NT2/D1 (cell line): ENCODE data around the gene HNRNPUL1.

Experiments
- DNase-seq: peaks from one replicate; pipeline ENCODE4 v3.0.0-alpha.2; 2011; ENCODE audit warnings: low read depth, low spot score
- H3K27me3 ChIP-seq: 2 replicates; pipeline ENCODE4 v1.6.0; 2011; ENCODE audit warnings: mild to moderate bottlenecking; ENCODE audit not compliant: insufficient read length, insufficient read depth
- H3K36me3 ChIP-seq: 2 replicates; pipeline ENCODE4 v1.6.1; 2011; ENCODE audit warnings: mild to moderate bottlenecking, low read length, mixed read lengths; ENCODE audit not compliant: insufficient read depth, insufficient read length
- H3K4me1 ChIP-seq: 2 replicates; pipeline ENCODE4 v1.5.1; 2011; ENCODE audit not compliant: insufficient read depth, insufficient read length
- H3K4me3 ChIP-seq: 2 replicates; pipeline ENCODE4 v1.5.1; 2011; ENCODE audit warnings: low read depth; ENCODE audit not compliant: insufficient read length
- H3K9ac ChIP-seq: 2 replicates; pipeline ENCODE4 v1.6.0; 2011; ENCODE audit warnings: low read depth; ENCODE audit not compliant: insufficient read length
- H3K9me3 ChIP-seq: 2 replicates; pipeline ENCODE4 v1.5.1; 2011; ENCODE audit warnings: mild to moderate bottlenecking, low read length; ENCODE audit not compliant: insufficient read depth
- SUZ12 ChIP-seq: IDR thresholded peaks from 2 replicates; pipeline ENCODE4 v1.6.1; 2011; ENCODE audit not compliant: insufficient read length, insufficient read depth; ENCODE audit errors: extremely low read depth
- YY1 ChIP-seq: IDR thresholded peaks from 2 replicates; pipeline ENCODE4 v1.6.1; 2011; ENCODE audit not compliant: insufficient read length, insufficient read depth
- ZNF274 ChIP-seq: IDR thresholded peaks from 2 replicates; pipeline ENCODE4 v1.6.1; 2011; ENCODE audit warnings: mild to moderate bottlenecking, low read depth, low read length

Gene HNRNPUL1

DNA sequence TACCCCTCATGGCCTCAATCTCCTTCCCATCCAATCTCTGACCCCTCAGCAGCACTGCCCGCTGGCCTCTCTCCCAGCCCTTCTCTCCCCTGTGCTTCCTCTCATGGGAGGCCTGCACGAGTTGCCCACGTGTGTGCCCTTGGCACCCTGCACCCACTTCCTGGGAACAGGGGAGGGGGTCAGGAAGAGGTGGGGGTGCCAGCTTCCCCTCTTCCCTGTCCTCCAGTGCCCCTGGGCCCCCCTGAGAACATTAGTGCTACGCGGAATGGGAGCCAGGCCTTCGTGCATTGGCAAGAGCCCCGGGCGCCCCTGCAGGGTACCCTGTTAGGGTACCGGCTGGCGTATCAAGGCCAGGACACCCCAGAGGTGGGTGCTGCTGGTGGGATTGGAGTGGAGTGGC is 25.9 kb upstream of the HNRNPUL1 start:
- H3K4me1 ChIP-seq = no peaks in the 10 kb centered on the region
- H3K4me3 ChIP-seq = no peak overlapping the region
- TF ChIP-seq SUZ12 (no peak), YY1 (no peak), ZNF274 (no peak)
- peaks cover 84% of the 10 kb centered on the region for H3K36me3 ChIP-seq
- H3K9ac ChIP-seq = no peak overlapping the region
- DNase-seq = no peak
- no peaks in the 10 kb centered on the region for H3K9me3 ChIP-seq
- no peaks in the 10 kb centered on the region for H3K27me3 ChIP-seq

DNA sequence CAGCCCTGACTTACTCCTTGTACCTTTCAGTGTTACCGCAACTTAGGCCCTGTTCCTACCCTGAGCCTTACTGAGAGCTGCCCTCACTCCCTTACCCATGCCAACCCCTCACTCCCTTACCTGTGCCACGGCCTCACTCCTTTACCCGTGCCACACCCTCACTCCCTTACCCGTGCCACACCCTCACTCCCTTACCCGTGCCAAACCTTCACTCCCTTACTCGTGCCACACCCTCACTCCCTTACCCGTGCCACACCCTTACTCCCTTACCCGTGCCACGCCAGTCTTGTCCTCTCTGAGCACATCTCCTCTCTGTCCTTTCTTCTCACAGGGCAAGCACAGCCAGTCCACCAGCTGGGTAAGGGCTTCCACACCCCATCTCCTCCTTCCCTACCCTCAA is 24.8 kb upstream of the HNRNPUL1 start:
- TF ChIP-seq ZNF274 (no peak), YY1 (no peak), SUZ12 (no peak)
- DNase-seq = no peak
- peaks cover 84% of the 10 kb centered on the region for H3K36me3 ChIP-seq
- no peak overlapping the region for H3K9ac ChIP-seq
- no peaks in the 10 kb centered on the region for H3K4me1 ChIP-seq
- H3K4me3 ChIP-seq = no peak overlapping the region
- no peaks in the 10 kb centered on the region for H3K9me3 ChIP-seq
- no peaks in the 10 kb centered on the region for H3K27me3 ChIP-seq

DNA sequence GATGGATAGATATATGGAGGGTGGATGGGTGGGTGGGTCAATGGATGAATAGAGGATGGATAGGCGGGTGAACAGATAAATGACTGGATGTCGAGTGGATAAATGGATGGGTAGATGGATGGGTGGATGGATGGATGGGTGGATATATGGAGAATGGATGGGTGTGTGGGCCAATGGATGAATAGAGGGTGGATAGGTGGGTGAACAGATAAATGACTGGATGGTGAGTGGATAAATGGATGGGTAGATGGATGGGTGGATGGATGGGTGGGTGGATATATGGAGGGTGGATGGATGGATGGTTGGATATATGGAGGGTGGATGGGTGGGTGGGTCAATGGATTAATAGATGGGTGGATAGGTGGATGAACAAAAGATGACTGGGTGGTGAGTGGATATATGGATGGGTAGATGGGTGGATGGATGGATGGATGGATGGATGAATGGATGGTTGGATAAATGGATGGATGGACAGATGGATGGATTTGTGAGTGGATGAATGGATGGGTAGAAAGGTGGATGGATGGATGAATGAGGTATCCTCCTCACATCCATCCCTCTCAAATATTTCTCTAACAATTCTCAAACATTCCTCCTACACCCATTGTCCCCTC is 24.1 kb upstream of the HNRNPUL1 start:
- Histone ChIP-seq H3K9me3 (no peaks in the 10 kb centered on the region), H3K4me3 (no peak overlapping the region), H3K9ac (no peak overlapping the region), H3K4me1 (no peaks in the 10 kb centered on the region), H3K36me3 (peaks cover 85% of the 10 kb centered on the region), H3K27me3 (no peaks in the 10 kb centered on the region)
- TF ChIP-seq SUZ12 = no peak
- no peak for TF ChIP-seq ZNF274
- no peak for TF ChIP-seq YY1
- DNase-seq = no peak

DNA sequence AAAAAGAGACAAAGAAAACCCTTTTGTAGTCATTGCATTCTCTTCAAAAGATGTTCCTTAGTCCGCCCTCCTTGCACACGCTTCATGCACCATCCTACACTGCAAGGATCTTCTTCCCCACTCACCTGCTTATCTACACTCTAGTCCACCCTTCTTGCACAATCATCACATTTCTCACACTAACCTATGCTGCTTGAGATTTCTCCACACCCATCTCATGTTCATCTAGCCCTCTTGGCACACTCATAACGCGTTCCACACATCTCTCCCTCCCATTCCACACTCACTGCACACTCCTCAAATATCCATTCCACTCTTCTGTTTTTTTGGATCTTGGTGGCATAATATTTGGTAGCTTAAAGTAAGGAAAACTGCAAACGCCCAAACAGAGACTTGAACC is 22.3 kb upstream of the HNRNPUL1 start:
- Histone ChIP-seq H3K4me1 (no peaks in the 10 kb centered on the region), H3K27me3 (no peaks in the 10 kb centered on the region), H3K36me3 (peaks cover 89% of the 10 kb centered on the region), H3K4me3 (no peak overlapping the region), H3K9me3 (no peaks in the 10 kb centered on the region), H3K9ac (no peak overlapping the region)
- no peak for DNase-seq
- TF ChIP-seq YY1 (no peak), SUZ12 (no peak), ZNF274 (no peak)

DNA sequence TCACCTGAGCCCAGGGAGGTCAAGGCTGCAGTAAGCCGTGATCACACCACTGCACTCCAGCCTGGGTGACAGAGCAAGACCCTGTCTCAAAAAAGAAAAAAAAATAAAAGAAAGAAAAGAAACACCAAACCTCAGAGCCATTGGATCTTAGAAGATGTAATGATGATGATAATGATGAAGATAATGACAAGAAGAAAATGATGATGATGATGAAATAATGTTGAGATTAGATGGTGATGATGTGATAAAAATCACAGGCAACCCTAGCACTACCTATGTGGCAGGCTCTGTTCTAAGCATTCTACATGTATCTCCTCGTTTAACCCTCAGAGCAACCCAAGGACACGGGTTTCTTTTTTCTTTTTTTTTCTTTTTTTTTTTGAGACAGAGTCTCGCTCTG is 20.1 kb upstream of the HNRNPUL1 start:
- TF ChIP-seq SUZ12 (no peak), YY1 (no peak), ZNF274 (no peak)
- H3K36me3 ChIP-seq = peaks cover 85% of the 10 kb centered on the region

DNA sequence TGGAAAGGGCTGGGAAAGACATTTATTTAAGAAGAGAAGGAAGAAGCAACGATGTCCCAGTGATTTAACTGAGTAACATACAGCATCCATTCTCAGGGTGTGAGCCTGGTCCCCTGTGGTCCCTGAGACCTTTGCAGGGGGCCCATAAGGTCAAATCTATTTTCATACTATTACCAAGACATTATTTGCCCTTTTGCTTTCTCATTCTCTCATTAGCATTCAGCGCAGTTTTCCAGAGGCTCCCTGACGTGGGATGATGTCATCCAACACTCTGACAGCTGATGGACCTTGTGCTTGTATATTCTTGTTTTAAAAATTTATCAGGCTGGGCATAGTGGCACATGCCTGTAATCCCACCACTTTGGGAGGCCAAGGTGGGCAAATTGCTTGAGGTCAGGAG is 18.3 kb upstream of the HNRNPUL1 start:
- H3K4me1 ChIP-seq = no peaks in the 10 kb centered on the region
- no peak for DNase-seq
- no peak overlapping the region for H3K9ac ChIP-seq
- no peak overlapping the region for H3K4me3 ChIP-seq
- H3K27me3 ChIP-seq = no peaks in the 10 kb centered on the region
- H3K36me3 ChIP-seq = peaks cover 82% of the 10 kb centered on the region
- TF ChIP-seq ZNF274 = no peak
- TF ChIP-seq SUZ12 = no peak
- no peak for TF ChIP-seq YY1
- no peaks in the 10 kb centered on the region for H3K9me3 ChIP-seq

More for the DNA sequence above, 20.1 kb upstream of the HNRNPUL1 start:
- H3K9ac ChIP-seq = no peak overlapping the region
- no peaks in the 10 kb centered on the region for H3K4me1 ChIP-seq
- no peaks in the 10 kb centered on the region for H3K9me3 ChIP-seq
- H3K27me3 ChIP-seq = no peaks in the 10 kb centered on the region
- no peak overlapping the region for H3K4me3 ChIP-seq
- no peak for DNase-seq

DNA sequence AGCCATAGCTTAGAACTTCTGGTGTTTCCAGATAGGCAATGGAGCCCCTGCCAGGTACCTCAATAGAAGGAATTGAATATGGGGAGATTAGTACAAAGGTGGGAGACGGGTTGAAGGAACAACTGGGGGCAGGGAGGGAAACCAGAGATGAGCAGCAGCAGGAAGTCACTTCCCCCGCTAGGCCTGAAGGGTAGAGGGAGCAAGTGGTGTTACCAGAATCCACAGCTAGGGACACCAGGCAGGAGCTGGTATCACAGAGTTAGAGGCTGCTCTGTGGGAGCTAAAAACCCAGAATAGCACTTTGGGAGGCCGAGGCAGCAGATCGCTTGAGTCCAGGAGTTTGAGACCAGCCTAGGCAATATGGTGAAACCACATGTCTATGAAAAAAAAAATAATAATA is 15.3 kb upstream of the HNRNPUL1 start:
- no peak for DNase-seq
- peaks cover 81% of the 10 kb centered on the region for H3K36me3 ChIP-seq
- H3K9ac ChIP-seq = no peak overlapping the region
- H3K27me3 ChIP-seq = no peaks in the 10 kb centered on the region
- H3K4me1 ChIP-seq = no peaks in the 10 kb centered on the region
- TF ChIP-seq YY1 (no peak), SUZ12 (no peak), ZNF274 (no peak)
- no peak overlapping the region for H3K4me3 ChIP-seq
- H3K9me3 ChIP-seq = no peaks in the 10 kb centered on the region

DNA sequence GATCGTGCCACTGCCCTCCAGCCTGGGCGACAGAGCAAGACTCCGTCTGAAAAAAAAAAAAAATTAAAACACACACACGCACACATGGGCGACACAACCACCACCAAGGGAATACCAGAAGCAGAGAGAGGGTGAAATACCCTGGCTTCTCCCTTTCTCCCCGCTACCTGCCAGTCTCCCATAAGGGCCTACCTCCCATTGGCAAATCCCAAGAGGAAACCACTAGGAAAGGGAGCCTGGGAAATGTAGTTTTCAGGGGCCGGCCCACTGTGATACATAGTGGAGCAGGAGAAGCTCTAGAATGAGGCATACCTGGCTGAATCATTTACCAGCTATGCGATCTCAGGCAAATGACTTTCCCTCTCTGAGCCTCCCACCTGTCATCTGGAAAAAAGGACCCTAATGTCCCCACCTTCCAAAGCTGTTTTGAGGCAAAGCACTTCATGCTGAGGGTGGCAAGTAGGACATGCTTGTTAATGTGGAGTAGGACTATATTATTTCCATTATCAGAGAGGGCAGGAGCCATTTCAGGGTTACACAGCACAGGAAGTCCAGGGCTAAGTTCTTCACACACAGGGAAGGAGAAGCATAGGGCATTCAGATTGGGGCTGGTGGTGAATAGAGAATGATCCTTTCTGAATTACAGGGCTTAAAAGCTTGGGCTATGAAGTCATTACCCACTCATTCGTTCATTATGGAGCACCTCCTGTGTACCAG is 14.3 kb upstream of the HNRNPUL1 start:
- H3K4me3 ChIP-seq = no peak overlapping the region
- H3K9ac ChIP-seq = no peak overlapping the region
- peaks cover 81% of the 10 kb centered on the region for H3K36me3 ChIP-seq
- TF ChIP-seq YY1 (no peak), SUZ12 (no peak), ZNF274 (no peak)
- H3K27me3 ChIP-seq = no peaks in the 10 kb centered on the region
- H3K4me1 ChIP-seq = no peaks in the 10 kb centered on the region
- H3K9me3 ChIP-seq = no peaks in the 10 kb centered on the region
- DNase-seq = no peak
